Prostate gland (tissue), 2 donors: ENCODE results near the gene LARGE2. TPM values are rescaled to one million over a fixed set of nuclear protein-coding genes. Genes with fewer than 3 reads are reported as not detected.

ENCODE experiments used
- DNase-seq: peaks from one replicate; pipeline ENCODE4 v3.0.0-alpha.2; 2019; ENCODE audit warnings: low spot score
- H3K27ac ChIP-seq, 2 donors: fragments of 200-600 bp; sonication (generic); 2 replicates each; pipeline ENCODE4 v1.5.1; 2017 to 2019
- H3K27me3 ChIP-seq: fragments of 200-600 bp; sonication (generic); replicated peaks from 2 replicates; pipeline ENCODE4 v1.5.1; 2019; ENCODE audit not compliant: insufficient read depth
- H3K36me3 ChIP-seq, 2 donors: fragments of 200-600 bp; sonication (generic); 1 replicate in 1 of 2; 2 replicates in 1 of 2; pipeline versions ENCODE4 v1.5.1 to v1.8.1; 2017 to 2019
- H3K4me1 ChIP-seq: fragments of 200-600 bp; sonication (generic); replicated peaks from 2 replicates; pipeline ENCODE4 v1.5.1; 2019
- H3K4me3 ChIP-seq, 2 donors: fragments of 200-600 bp; sonication (generic); 2 replicates each; pipeline ENCODE4 v1.5.1; 2017 to 2019
- H3K9me3 ChIP-seq: fragments of 200-600 bp; sonication (generic); 2 replicates; pipeline ENCODE4 v1.5.1; 2017
- CTCF ChIP-seq, 4 experiments: fragments of 200-600 bp in 2 of 4; fragments of 450-650 bp in 2 of 4; sonication (generic) in 2 of 4; IDR thresholded peaks; 1 replicate in 3 of 4; 2 replicates in 1 of 4; pipeline ENCODE4 v1.5.1; 2016 to 2019; ENCODE audit warnings: antibody characterized with exemption in 4 of 4, mild to moderate bottlenecking in 2 of 4, moderate library complexity in 2 of 4
- POLR2A ChIP-seq: fragments of 450-650 bp; IDR thresholded peaks from one replicate; pipeline ENCODE4 v1.6.1; 2016; ENCODE audit warnings: antibody characterized with exemption, mild to moderate bottlenecking
- POLR2AphosphoS5 ChIP-seq: sonication (generic); formaldehyde crosslinking; IDR thresholded peaks from one replicate; pipeline ENCODE4 v1.6.1; 2017; ENCODE audit warnings: antibody characterized with exemption
- WGBS: methylation state at CpG from one replicate; pipeline ENCODE4 v1.1.5; 2018; 5-methylcytosine and 5-hydroxymethylcytosine counted together
- intact Hi-C: fragments of 100-400 bp; cut with DNase I; formaldehyde crosslinking; loops from one replicate; pipeline ENCODE4 v1.14.2; 2022
- total RNA-seq, 2 donors: library from RNA; depleted of rRNA; stranded (reverse); fragments of >200 nt; gene quantifications; one replicate each; pipeline ENCODE4 v1.1.0, GENCODE V29; 2016

The LARGE2 gene
- total RNA-seq, 2 donors from 2014 or later = 20.2 to 33.6 TPM

GRCh38 chr11:45936511-45937054, 14.1 kb downstream of the LARGE2 start:
- H3K27ac ChIP-seq = no peak overlapping the region
- peaks cover 16% of the 10 kb centered on the region for H3K4me1 ChIP-seq
- DNase-seq = no peak
- H3K27me3 ChIP-seq = no peaks in the 10 kb centered on the region
- H3K36me3 ChIP-seq = no peaks in the 10 kb centered on the region
- no peak for TF ChIP-seq POLR2AphosphoS5
- TF ChIP-seq CTCF (IDR thresholded peaks at IDR 0.05) = no peak
- no peak for TF ChIP-seq POLR2A
- no peak overlapping the region for H3K4me3 ChIP-seq
- no peaks in the 10 kb centered on the region for H3K9me3 ChIP-seq
- WGBS = 93% methylated on average over 4 of the region's 4 CpGs
- intact Hi-C loops = no loop called here

GRCh38 chr11:45937916-45938315, 15.5 kb downstream of the LARGE2 start:
- 81% methylated on average over 10 of the region's 10 CpGs for WGBS
- H3K36me3 ChIP-seq = no peaks in the 10 kb centered on the region
- H3K4me3 ChIP-seq = no peak overlapping the region
- peaks cover 16% of the 10 kb centered on the region for H3K4me1 ChIP-seq
- DNase-seq = no peak
- H3K9me3 ChIP-seq = no peaks in the 10 kb centered on the region
- H3K27me3 ChIP-seq = no peaks in the 10 kb centered on the region
- intact Hi-C loops = no loop called here
- TF ChIP-seq CTCF (IDR thresholded peaks at IDR 0.05) = no peak
- TF ChIP-seq POLR2AphosphoS5 = no peak
- no peak for TF ChIP-seq POLR2A
- H3K27ac ChIP-seq = no peak overlapping the region

GRCh38 chr11:45939836-45940235, 17.4 kb downstream of the LARGE2 start:
- DNase-seq = no peak
- Histone ChIP-seq H3K4me1 (peaks cover under 1% of the 10 kb centered on the region), H3K27me3 (no peaks in the 10 kb centered on the region), H3K27ac (no peak overlapping the region), H3K9me3 (no peaks in the 10 kb centered on the region), H3K36me3 (no peaks in the 10 kb centered on the region), H3K4me3 (no peak overlapping the region)
- 69% methylated on average over 2 of the region's 2 CpGs for WGBS
- intact Hi-C loops = no loop called here
- TF ChIP-seq CTCF (IDR thresholded peaks at IDR 0.05) = no peak
- no peak for TF ChIP-seq POLR2A
- TF ChIP-seq POLR2AphosphoS5 = no peak

- 92% methylated on average over 4 of the region's 4 CpGs for WGBS
- no peak overlapping the region for H3K4me3 ChIP-seq
- intact Hi-C loops = no loop called here
- no peak overlapping the region for H3K27ac ChIP-seq
- DNase-seq = no peak
- H3K27me3 ChIP-seq = no peaks in the 10 kb centered on the region
- no peaks in the 10 kb centered on the region for H3K4me1 ChIP-seq
- no peaks in the 10 kb centered on the region for H3K36me3 ChIP-seq
- H3K9me3 ChIP-seq = no peaks in the 10 kb centered on the region
- TF ChIP-seq CTCF (IDR thresholded peaks at IDR 0.05) (no peak), POLR2AphosphoS5 (no peak)
Observed at GRCh38 chr11:45941285-45941684, 18.8 kb downstream of the LARGE2 start.

GRCh38 chr11:45942381-45942780, 19.9 kb downstream of the LARGE2 start:
- no peak overlapping the region for H3K27ac ChIP-seq
- 87% methylated on average over 4 of the region's 4 CpGs for WGBS
- TF ChIP-seq POLR2A (no peak), CTCF (IDR thresholded peaks at IDR 0.05) (no peak), POLR2AphosphoS5 (no peak)
- no peaks in the 10 kb centered on the region for H3K9me3 ChIP-seq
- no peaks in the 10 kb centered on the region for H3K36me3 ChIP-seq
- H3K4me1 ChIP-seq = no peaks in the 10 kb centered on the region
- DNase-seq = no peak
- intact Hi-C loops = no loop called here
- no peaks in the 10 kb centered on the region for H3K27me3 ChIP-seq
- no peak overlapping the region for H3K4me3 ChIP-seq
